SIG-M5 treated with dmso at 0.1 percent for 504 hours (cell line): Measurements from ENCODE around the gene VMO1.
A peak's percentile ranks its signal among the peaks of the same experiment; 100 is the strongest.
"Not testable (repeated sequence)": the region's sequence is repeated elsewhere in the genome, so short reads cannot be mapped to it uniquely, and the experiment has no call there.

Source experiments
- DNase-seq: peaks from one replicate; lab custom pipeline; 2025; ENCODE audit not compliant: unreplicated experiment; lab: John Stamatoyannopoulos, UW

Gene VMO1

GRCh38 chr17:4786106-4786511, at the start of gene VMO1:
Gene VMO1, minus strand, starts transcription at chr17:4786364. Its CDS starts 12 bp downstream, at chr17:4786352.
- DNase-seq: no peak

GRCh38 chr17:4834681-4835020, 48.5 kb upstream of the VMO1 start:
- no peak for DNase-seq

- DNase-seq: peak; percentile 41
These were observed 47.9 kb upstream of the VMO1 start for GRCh38 chr17:4833941-4834680.

- peak; percentile 76 for DNase-seq
These were observed 47.2 kb upstream of the VMO1 start, which contains the start of gene MINK1 for GRCh38 chr17:4833178-4833940. Gene MINK1, plus strand, starts transcription at chr17:4833340. Its CDS starts 244 bp downstream, at chr17:4833584.

- not testable (repeated sequence) for DNase-seq
These were observed 46.6 kb upstream of the VMO1 start for GRCh38 chr17:4832829-4833177.

- DNase-seq: no peak
These were observed 41.2 kb upstream of the VMO1 start for GRCh38 chr17:4827399-4827798.

GRCh38 chr17:4823373-4824089, 37.4 kb upstream of the VMO1 start:
- no peak for DNase-seq

GRCh38 chr17:4822835-4823234, 36.7 kb upstream of the VMO1 start:
- DNase-seq: no peak

- DNase-seq: no peak
These were observed 32.1 kb upstream of the VMO1 start for GRCh38 chr17:4818276-4818675.

GRCh38 chr17:4816826-4817225, 30.7 kb upstream of the VMO1 start:
- no peak for DNase-seq

- no peak for DNase-seq
These were observed 29.0 kb upstream of the VMO1 start for GRCh38 chr17:4815043-4815675.

GRCh38 chr17:4812690-4813089, 26.5 kb upstream of the VMO1 start:
- no peak for DNase-seq

GRCh38 chr17:4811471-4811870, 25.3 kb upstream of the VMO1 start:
- DNase-seq: no peak

- DNase-seq: no peak
These were observed 24.6 kb upstream of the VMO1 start for GRCh38 chr17:4810696-4811290.

GRCh38 chr17:4808378-4808767, 22.2 kb upstream of the VMO1 start:
- no peak for DNase-seq

GRCh38 chr17:4807605-4808377, 21.6 kb upstream of the VMO1 start:
- no peak for DNase-seq

GRCh38 chr17:4806777-4807604, 20.8 kb upstream of the VMO1 start, which contains the start of gene PLD2:
Gene PLD2, plus strand, starts transcription at chr17:4807152. Its CDS starts 621 bp downstream, at chr17:4807773.
- peak; percentile 66 for DNase-seq

- DNase-seq: no peak
These were observed 20.3 kb upstream of the VMO1 start for GRCh38 chr17:4806456-4806776.

- no peak for DNase-seq
These were observed 16.1 kb upstream of the VMO1 start, which contains the start of gene C17orf114 for GRCh38 chr17:4802228-4802627. Gene C17orf114, minus strand, starts transcription at chr17:4802328.
